Measurements from ENCODE around the gene ZFAND2A.
"Not testable (repeated sequence)": the region's sequence is repeated elsewhere in the genome, so short reads cannot be mapped to it uniquely, and the experiment has no call there.

The ZFAND2A gene

GRCh38 chr7:1170741-1171501 is 10.9 kb upstream of the ZFAND2A start:
- Mint-ChIP-seq H3K4me3 (no peak overlapping the region), H3K27ac (no peak overlapping the region), H3K9me3 (no peaks in the 10 kb centered on the region), H3K27me3 (no peaks in the 10 kb centered on the region), H3K36me3 (ENCODE audit: low read depth) (peaks cover 3% of the 10 kb centered on the region), H3K4me1 (ENCODE audit: low read depth) (peaks cover 13% of the 10 kb centered on the region)
- intact Hi-C loops (cut with micrococcal nuclease) = no loop called here

DNA sequence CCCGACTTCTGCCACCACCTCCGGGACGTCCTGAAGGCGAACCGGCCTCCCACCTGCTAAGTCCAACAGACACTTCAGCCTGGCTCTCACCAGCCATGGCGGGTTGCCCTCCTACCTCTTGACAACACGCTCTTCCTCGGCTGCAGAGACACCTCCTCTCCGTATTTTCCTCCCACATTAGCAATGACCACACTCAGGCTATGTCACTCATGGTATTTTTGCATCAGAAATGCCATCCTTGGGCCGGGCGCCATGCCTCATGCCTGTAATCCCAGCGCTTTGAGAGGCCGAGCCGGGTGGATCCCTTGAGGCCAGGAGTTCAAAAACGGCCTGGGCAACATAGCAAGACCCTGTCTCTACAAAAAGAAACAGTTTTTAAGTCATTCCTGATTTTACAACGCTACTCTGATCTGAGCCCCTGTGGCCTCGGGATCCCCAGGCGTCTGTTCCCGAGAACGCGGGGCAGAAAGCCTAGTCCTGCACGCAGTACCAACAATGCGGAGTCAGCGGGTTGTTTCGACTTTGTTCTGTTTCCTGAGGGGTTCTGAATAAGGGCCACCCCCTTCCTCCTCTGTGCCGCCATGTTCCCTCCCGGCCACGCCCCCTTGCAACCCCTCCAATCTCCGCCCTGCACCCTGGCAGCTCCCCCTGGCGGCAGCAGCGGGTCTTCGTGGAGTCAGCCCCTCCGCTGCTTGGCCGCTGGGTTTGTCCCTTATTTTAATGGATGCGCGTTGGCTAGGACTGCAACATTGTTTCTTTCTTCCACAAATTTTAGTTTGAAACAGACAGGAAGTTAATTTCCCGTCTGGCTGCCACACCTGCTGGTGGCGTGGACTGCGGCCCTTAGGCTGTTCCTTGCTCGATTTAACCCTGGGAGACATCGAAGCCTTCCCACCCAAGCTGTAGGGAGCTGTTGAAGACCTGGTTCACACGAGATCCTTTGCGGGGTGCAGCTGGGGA is 9.7 kb upstream of the ZFAND2A start:
- no peaks in the 10 kb centered on the region for H3K27me3 Mint-ChIP-seq
- intact Hi-C loops (cut with micrococcal nuclease) = no loop called here
- peaks cover 13% of the 10 kb centered on the region for H3K36me3 Mint-ChIP-seq (ENCODE audit: low read depth)
- no peaks in the 10 kb centered on the region for H3K9me3 Mint-ChIP-seq
- H3K4me1 Mint-ChIP-seq (ENCODE audit: low read depth) = peaks cover 13% of the 10 kb centered on the region
- peak overlapping the region; percentile 91 for H3K27ac Mint-ChIP-seq
- peak overlapping the region; percentile 76 for H3K4me3 Mint-ChIP-seq

DNA sequence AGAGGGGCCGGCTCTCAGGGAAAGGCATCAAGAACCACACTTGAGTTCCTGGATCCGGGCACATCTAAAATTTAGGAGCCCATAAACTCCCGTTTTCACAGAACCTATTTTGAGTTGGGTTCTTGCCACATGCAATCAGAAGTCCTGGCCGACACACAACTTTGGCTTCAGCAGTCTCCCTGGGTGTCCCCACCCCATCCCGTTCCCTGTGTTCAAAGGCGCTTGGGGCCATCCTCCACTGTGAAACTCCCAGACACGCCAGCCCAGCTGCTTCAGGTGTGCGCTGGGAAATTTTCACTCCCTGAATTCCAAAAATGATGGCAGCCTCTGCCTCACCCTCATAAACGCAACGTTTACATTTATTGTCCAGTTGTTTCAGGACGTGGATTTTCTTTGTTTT is 8.4 kb upstream of the ZFAND2A start:
- Mint-ChIP-seq H3K9me3 (no peaks in the 10 kb centered on the region), H3K36me3 (ENCODE audit: low read depth) (peaks cover 26% of the 10 kb centered on the region), H3K4me1 (ENCODE audit: low read depth) (peaks cover 13% of the 10 kb centered on the region), H3K27me3 (no peaks in the 10 kb centered on the region), H3K4me3 (no peak overlapping the region), H3K27ac (peak overlapping the region; percentile 35)
- intact Hi-C loops (cut with micrococcal nuclease) = no loop called here

DNA sequence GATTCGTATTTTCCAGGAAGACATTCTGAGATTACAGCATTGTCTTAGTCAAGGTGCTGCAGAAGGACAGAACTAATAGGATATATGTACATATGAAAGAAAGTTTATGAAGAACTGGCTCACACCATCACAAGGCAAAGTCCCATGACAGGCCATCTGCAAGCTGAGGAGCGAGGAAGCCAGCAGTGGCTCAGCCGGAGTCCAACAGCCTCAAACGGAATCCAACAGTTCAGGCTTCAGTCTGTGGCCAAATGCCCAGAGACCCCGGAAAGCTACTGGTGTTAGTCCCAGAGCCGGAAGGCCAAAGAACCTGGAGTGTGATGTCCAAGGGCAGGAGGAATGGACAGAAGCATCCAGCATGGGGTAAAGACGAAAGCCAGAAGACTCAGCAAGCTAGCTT is 4.4 kb upstream of the ZFAND2A start:
- H3K9me3 Mint-ChIP-seq = no peaks in the 10 kb centered on the region
- H3K36me3 Mint-ChIP-seq (ENCODE audit: low read depth) = peaks cover 55% of the 10 kb centered on the region
- H3K27ac Mint-ChIP-seq = no peak overlapping the region
- no peaks in the 10 kb centered on the region for H3K27me3 Mint-ChIP-seq
- intact Hi-C loops (cut with micrococcal nuclease) = no loop called here
- no peak overlapping the region for H3K4me3 Mint-ChIP-seq
- H3K4me1 Mint-ChIP-seq (ENCODE audit: low read depth) = peaks cover 15% of the 10 kb centered on the region

- Mint-ChIP-seq H3K9me3 (no peaks in the 10 kb centered on the region), H3K27me3 (no peaks in the 10 kb centered on the region), H3K27ac (no peak overlapping the region), H3K4me1 (ENCODE audit: low read depth) (peaks cover 22% of the 10 kb centered on the region), H3K36me3 (ENCODE audit: low read depth) (peaks cover 63% of the 10 kb centered on the region), H3K4me3 (no peak overlapping the region)
- intact Hi-C loops (cut with micrococcal nuclease) = no loop called here
Measured at GRCh38 chr7:1163121-1163520, 3.1 kb upstream of the ZFAND2A start.

- Mint-ChIP-seq H3K36me3 (ENCODE audit: low read depth) (peaks cover 79% of the 10 kb centered on the region), H3K4me3 (peak overlapping the region; percentile 83), H3K4me1 (ENCODE audit: low read depth) (peaks cover 33% of the 10 kb centered on the region), H3K27me3 (no peaks in the 10 kb centered on the region), H3K27ac (peak overlapping the region; percentile 96), H3K9me3 (no peaks in the 10 kb centered on the region)
- intact Hi-C loops (cut with micrococcal nuclease) = loop anchor here (1.0 kb wide), 1 partner anchor 22 kb away; a partner anchor contains a TSS
Measured at GRCh38 chr7:1160670-1161021, 650 bp upstream of the ZFAND2A start.

GRCh38 chr7:1159231-1159630 is 765 bp downstream of the ZFAND2A start:
- Mint-ChIP-seq H3K27ac (peak overlapping the region; percentile 96), H3K4me1 (ENCODE audit: low read depth) (peaks cover 37% of the 10 kb centered on the region), H3K4me3 (peak overlapping the region; percentile 83), H3K36me3 (ENCODE audit: low read depth) (peaks cover 81% of the 10 kb centered on the region)
- H3K27me3 Mint-ChIP-seq; intact Hi-C loops (cut with micrococcal nuclease); H3K9me3 Mint-ChIP-seq: not testable (repeated sequence)

DNA sequence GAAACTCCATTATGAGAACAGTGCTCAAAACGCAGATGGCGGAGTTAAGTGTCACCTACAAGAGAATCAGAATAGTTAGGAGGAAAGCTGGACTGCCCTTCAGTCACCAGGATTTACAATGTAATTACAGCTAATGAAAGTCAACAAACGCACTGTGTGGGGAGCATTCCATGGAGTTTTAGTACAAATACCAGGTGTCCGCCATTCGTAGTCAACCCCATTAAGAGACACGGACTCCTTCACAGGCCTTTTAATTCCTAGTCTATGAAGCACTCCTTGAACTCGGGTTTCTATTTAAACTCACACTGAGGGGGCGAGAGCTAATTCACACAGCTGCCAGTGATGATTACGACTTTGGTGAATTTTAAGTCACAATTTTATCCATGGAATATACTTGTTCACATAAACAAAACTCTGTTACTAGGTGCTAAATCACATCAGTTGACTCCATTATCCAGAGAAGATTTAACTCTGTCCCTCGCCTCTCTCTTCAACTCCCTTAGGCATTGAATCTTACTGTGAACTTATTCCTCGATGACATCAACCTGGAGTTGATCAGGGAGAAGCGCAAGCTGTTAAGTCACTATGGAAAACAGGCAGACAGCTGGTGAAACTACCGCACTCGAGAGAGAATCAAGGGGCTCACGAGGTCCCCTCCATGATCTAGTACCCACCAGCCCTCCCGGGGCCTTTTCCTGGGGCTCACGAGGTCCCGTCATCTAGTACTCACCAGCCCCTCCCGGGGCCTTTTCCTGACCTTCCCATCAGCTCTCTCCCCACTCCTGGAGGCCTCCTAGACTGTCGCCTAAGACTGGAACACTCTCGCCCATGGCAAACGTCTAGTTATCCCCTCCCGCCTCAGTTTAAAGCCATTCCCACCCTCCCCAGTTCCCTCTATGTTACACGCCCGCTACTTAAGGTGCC is 1.5 kb downstream of the ZFAND2A start:
- peak overlapping the region; percentile 96 for H3K27ac Mint-ChIP-seq
- peaks cover 40% of the 10 kb centered on the region for H3K4me1 Mint-ChIP-seq (ENCODE audit: low read depth)
- H3K27me3 Mint-ChIP-seq = no peaks in the 10 kb centered on the region
- intact Hi-C loops (cut with micrococcal nuclease) = no loop called here
- H3K9me3 Mint-ChIP-seq = no peaks in the 10 kb centered on the region
- peak overlapping the region; percentile 83 for H3K4me3 Mint-ChIP-seq
- peaks cover 81% of the 10 kb centered on the region for H3K36me3 Mint-ChIP-seq (ENCODE audit: low read depth)

DNA sequence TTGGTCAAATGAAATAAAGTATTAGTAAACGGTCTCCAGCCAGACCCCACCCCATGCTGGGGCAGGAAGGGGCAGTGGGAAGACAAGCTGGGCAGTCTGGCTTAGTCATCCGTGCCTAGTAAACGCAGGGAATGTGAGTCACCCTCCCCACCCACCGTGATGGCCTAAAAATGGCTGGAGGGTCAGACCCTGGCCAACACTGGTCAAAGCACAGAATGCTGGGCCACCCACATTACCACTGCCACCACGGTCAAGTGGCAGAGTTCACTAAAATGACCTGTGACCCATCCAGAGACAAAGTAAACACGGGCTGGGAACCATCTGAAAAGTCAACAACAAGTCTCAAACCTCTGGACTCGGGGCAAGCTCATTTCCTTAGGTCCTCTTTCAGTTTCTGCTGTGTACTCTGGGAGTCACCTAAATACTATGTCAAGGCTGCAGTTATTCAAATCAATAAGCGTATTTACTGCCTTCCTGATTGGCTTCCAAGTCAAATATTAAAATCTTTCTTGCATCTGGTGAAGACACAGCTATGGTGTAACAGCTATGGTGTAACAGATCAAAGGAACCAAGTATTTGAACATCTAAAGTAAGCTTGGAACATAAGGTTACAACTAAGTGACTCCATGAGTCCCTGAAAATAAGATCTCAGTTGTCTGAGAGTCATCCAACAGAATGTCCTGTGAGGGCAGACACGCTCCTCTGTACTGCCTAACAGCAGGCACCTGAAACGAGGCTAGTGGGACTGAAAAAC is 3.0 kb downstream of the ZFAND2A start:
- Mint-ChIP-seq H3K4me3 (no peak overlapping the region), H3K4me1 (ENCODE audit: low read depth) (peaks cover 46% of the 10 kb centered on the region), H3K9me3 (no peaks in the 10 kb centered on the region), H3K36me3 (ENCODE audit: low read depth) (peaks cover 81% of the 10 kb centered on the region), H3K27me3 (no peaks in the 10 kb centered on the region), H3K27ac (no peak overlapping the region)
- intact Hi-C loops (cut with micrococcal nuclease) = no loop called here

- Mint-ChIP-seq H3K4me1 (ENCODE audit: low read depth) (peaks cover 41% of the 10 kb centered on the region), H3K36me3 (ENCODE audit: low read depth) (peaks cover 90% of the 10 kb centered on the region)
- H3K9me3 Mint-ChIP-seq; intact Hi-C loops (cut with micrococcal nuclease); H3K27me3 Mint-ChIP-seq; H3K27ac Mint-ChIP-seq; H3K4me3 Mint-ChIP-seq: not testable (repeated sequence)
Measured at GRCh38 chr7:1155818-1156781, 3.9 kb downstream of the ZFAND2A start.

DNA sequence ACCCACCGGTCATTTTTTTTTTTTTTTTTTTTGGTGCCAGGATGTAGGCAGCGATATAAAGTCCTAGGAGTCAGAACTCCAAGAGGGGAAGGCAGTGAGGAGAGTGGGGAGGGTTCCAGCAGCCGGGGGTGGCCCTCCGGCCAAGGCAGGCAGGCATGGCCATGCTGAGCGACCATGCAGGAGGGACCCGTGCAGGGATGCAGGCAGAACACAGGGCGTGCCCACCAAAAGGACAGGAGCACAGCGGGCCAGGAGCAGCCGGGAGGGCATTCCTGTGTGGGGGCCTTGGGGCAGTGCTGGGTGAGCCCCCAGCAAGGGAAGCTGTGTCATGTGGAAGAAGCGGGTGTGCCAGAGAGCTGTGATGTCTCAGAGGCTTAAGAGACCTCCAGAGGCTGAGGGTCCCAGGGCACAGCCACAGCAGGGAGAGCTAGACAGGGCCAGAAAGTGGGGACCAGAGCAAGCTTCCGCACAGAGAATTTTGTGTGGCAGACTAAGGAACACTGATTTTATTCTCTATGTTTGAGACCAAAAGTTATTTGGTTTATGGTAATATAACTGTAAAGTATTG is 5.7 kb downstream of the ZFAND2A start:
- peaks cover 36% of the 10 kb centered on the region for H3K4me1 Mint-ChIP-seq (ENCODE audit: low read depth)
- H3K9me3 Mint-ChIP-seq = no peaks in the 10 kb centered on the region
- no peaks in the 10 kb centered on the region for H3K27me3 Mint-ChIP-seq
- H3K36me3 Mint-ChIP-seq (ENCODE audit: low read depth) = peaks cover 93% of the 10 kb centered on the region
- intact Hi-C loops (cut with micrococcal nuclease) = no loop called here
- no peak overlapping the region for H3K4me3 Mint-ChIP-seq
- no peak overlapping the region for H3K27ac Mint-ChIP-seq

DNA sequence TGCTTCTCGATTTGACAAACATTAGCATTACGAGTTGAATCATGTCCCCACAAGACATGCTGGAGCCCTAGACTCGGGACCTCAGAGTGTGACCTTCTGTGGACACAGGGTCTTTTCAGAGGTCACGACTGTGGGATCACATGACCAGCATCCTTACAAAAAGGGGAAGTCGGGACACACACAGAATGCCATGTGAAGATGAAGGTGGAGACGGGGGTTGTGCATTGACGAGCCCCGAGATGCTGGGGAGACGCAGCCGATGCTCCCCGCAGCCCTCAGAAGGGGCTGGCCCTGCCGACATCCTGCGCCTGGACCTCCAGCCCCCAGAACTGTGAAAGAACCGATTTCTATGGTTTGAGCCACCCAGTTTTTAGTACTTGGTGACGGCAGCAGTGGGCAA is 7.5 kb downstream of the ZFAND2A start:
- Mint-ChIP-seq H3K9me3 (no peaks in the 10 kb centered on the region), H3K4me1 (ENCODE audit: low read depth) (peaks cover 20% of the 10 kb centered on the region), H3K4me3 (no peak overlapping the region), H3K36me3 (ENCODE audit: low read depth) (peaks cover 82% of the 10 kb centered on the region), H3K27ac (no peak overlapping the region), H3K27me3 (no peaks in the 10 kb centered on the region)
- intact Hi-C loops (cut with micrococcal nuclease) = no loop called here
